PFSK-1 (cell line): ENCODE results near the gene COL9A1.

Experiments
- FOXP2 ChIP-seq: optimal IDR thresholded peaks from 2 replicates; pipeline ENCODE3; 2011; ENCODE audit warnings: borderline replicate concordance, control low read depth, inconsistent platforms; ENCODE audit not compliant: insufficient read depth; ENCODE audit errors: extremely low read length, extremely low read depth
- POLR2AphosphoS5 ChIP-seq: IDR thresholded peaks from 2 replicates; pipeline ENCODE4 v1.6.1; 2012; ENCODE audit warnings: low read depth, mild to moderate bottlenecking, control low read depth, low read length, moderate library complexity
- REST ChIP-seq, 2 experiments: IDR thresholded peaks; 2 replicates each; pipeline versions ENCODE4 v1.6.1 to v1.8.0; 2011 to 2012; ENCODE audit warnings: low read depth in 2 of 2, low read length in 2 of 2, control low read depth in 1 of 2, inconsistent platforms in 1 of 2, mild to moderate bottlenecking in 1 of 2, moderate library complexity in 1 of 2; ENCODE audit not compliant: insufficient read depth in 1 of 2
- SIN3A ChIP-seq: IDR thresholded peaks from 2 replicates; pipeline ENCODE4 v1.6.1; 2012; ENCODE audit warnings: mild to moderate bottlenecking, low read length, moderate library complexity, borderline replicate concordance; ENCODE audit not compliant: insufficient read depth
- TAF1 ChIP-seq: IDR thresholded peaks from 2 replicates; pipeline ENCODE4 v1.6.1; 2012; ENCODE audit warnings: low read length, control low read depth, borderline replicate concordance; ENCODE audit not compliant: insufficient read depth

Gene COL9A1

GRCh38 chr6:70285201-70285600, 17.7 kb downstream of the COL9A1 start:
- no peak for TF ChIP-seq SIN3A
- TF ChIP-seq TAF1 = no peak
- no peak for TF ChIP-seq FOXP2
- TF ChIP-seq REST (IDR thresholded peaks at IDR 0.05; ENCODE audit: insufficient read depth in 1 of 2, low read depth in 2 of 2, low read length in 2 of 2) = no peak
- TF ChIP-seq POLR2AphosphoS5 = no peak

GRCh38 chr6:70282919-70283461, 19.9 kb downstream of the COL9A1 start:
- TF ChIP-seq REST (IDR thresholded peaks at IDR 0.05; ENCODE audit: insufficient read depth in 1 of 2, low read depth in 2 of 2, low read length in 2 of 2) (no peak), POLR2AphosphoS5 (no peak), TAF1 (no peak), SIN3A (no peak), FOXP2 (no peak)

GRCh38 chr6:70282312-70282918, 20.5 kb downstream of the COL9A1 start:
- TF ChIP-seq REST (IDR thresholded peaks at IDR 0.05; ENCODE audit: insufficient read depth in 1 of 2, low read depth in 2 of 2, low read length in 2 of 2) (no peak), TAF1 (no peak), POLR2AphosphoS5 (no peak), SIN3A (no peak), FOXP2 (no peak)

- TF ChIP-seq REST (IDR thresholded peaks at IDR 0.05; ENCODE audit: insufficient read depth in 1 of 2, low read depth in 2 of 2, low read length in 2 of 2) (no peak), TAF1 (no peak), FOXP2 (no peak), SIN3A (no peak), POLR2AphosphoS5 (no peak)
Measured at GRCh38 chr6:70281923-70282311, 21.0 kb downstream of the COL9A1 start.

- TF ChIP-seq POLR2AphosphoS5 = no peak
- TF ChIP-seq REST (IDR thresholded peaks at IDR 0.05; ENCODE audit: insufficient read depth in 1 of 2, low read depth in 2 of 2, low read length in 2 of 2) = no peak
- no peak for TF ChIP-seq TAF1
- TF ChIP-seq FOXP2 = no peak
- TF ChIP-seq SIN3A = no peak
Measured at GRCh38 chr6:70280400-70280853, 22.5 kb downstream of the COL9A1 start.
